Loucy (cell line): ENCODE results near the gene PDE5A.

Experiments used
- CTCF ChIP-seq: fragments of 200-600 bp; sonication (generic); conservative IDR thresholded peaks from 2 replicates; pipeline ENCODE4 v1.5.1; 2014; ENCODE audit warnings: mild to moderate bottlenecking, antibody characterized with exemption, low read length
- EZH2phosphoT487 ChIP-seq: fragments of 200-600 bp; IDR thresholded peaks from 2 replicates; pipeline ENCODE4 v1.6.1; 2018; ENCODE audit warnings: antibody characterized with exemption, mild to moderate bottlenecking, moderate library complexity, borderline replicate concordance

GRCh38 chr4:119517361-119518229 lies 111.0 kb downstream of the PDE5A start:
- TF ChIP-seq EZH2phosphoT487 = no peak
- TF ChIP-seq CTCF = no peak
